Suprapubic skin (tissue), 4 donors: Measurements from ENCODE around the gene OSTM1.

Experiments
- EP300 ChIP-seq: sonication (generic); formaldehyde crosslinking; IDR thresholded peaks from one replicate; pipeline ENCODE4 v1.6.1; 2017; ENCODE audit warnings: antibody characterized with exemption
- POLR2AphosphoS5 ChIP-seq, 3 donors: sonication (generic); formaldehyde crosslinking; IDR thresholded peaks; one replicate each; pipeline ENCODE4 v1.6.1; 2017; ENCODE audit warnings: antibody characterized with exemption in 3 of 3
- TF ChIP-seq, protein P1 (sequence below), 2 donors: fragments of 200-600 bp in 1 of 2; fragments of 450-650 bp in 1 of 2; sonication (generic) in 1 of 2; IDR thresholded peaks; one replicate each; pipeline ENCODE4 v1.5.1; 2016 to 2019; ENCODE audit warnings: antibody characterized with exemption in 2 of 2, mild to moderate bottlenecking in 1 of 2, moderate library complexity in 1 of 2

DNA sequence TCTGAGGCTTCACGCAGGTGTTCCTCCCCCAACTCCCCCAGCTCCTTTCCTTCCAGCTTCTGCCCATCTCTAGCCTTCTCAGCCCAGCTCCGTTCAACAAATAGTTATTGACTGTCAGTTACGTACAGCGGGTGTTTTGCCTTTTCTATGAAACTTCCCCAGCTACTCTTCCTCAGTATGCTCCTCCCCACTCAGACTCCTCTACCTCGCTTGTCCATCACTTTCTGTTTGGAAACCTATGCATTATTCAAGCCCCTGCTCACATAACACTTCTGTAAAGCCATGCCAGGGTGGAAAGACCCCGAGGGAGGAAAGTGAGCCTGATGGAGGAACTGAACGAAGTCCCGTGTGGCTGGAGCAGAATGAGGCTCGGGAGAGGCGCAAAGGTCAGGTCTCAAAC lies 47.1 kb upstream of the OSTM1 start:
- TF ChIP-seq, protein P1, sequence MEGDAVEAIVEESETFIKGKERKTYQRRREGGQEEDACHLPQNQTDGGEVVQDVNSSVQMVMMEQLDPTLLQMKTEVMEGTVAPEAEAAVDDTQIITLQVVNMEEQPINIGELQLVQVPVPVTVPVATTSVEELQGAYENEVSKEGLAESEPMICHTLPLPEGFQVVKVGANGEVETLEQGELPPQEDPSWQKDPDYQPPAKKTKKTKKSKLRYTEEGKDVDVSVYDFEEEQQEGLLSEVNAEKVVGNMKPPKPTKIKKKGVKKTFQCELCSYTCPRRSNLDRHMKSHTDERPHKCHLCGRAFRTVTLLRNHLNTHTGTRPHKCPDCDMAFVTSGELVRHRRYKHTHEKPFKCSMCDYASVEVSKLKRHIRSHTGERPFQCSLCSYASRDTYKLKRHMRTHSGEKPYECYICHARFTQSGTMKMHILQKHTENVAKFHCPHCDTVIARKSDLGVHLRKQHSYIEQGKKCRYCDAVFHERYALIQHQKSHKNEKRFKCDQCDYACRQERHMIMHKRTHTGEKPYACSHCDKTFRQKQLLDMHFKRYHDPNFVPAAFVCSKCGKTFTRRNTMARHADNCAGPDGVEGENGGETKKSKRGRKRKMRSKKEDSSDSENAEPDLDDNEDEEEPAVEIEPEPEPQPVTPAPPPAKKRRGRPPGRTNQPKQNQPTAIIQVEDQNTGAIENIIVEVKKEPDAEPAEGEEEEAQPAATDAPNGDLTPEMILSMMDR (IDR thresholded peaks at IDR 0.05) = no peak
- TF ChIP-seq EP300 (no peak), POLR2AphosphoS5 (IDR thresholded peaks at IDR 0.05) (no peak)
